Caco-2 (cell line): ENCODE measurements around the gene CELA2B. TPM values are rescaled to one million over a fixed set of nuclear protein-coding genes. Genes with fewer than 3 reads are reported as not detected.
"Not testable (repeated sequence)": the region's sequence is repeated elsewhere in the genome, so short reads cannot be mapped to it uniquely, and the experiment has no call there.

Experiments
- BruUV-seq: library from RNA; stranded (reverse); fragments of 400-500 nt; replicated peaks from 2 replicates; lab custom pipeline; 2021; lab: Mats Ljungman, UMichigan
- CTCF ChIA-PET: fragments of 300-600 bp; sonication (Branson Sonifier 250); formaldehyde crosslinking; loops from one replicate; lab custom pipeline; 2022; ENCODE audit warnings: antibody characterized with exemption; lab: Charles Lee
- POLR2A ChIA-PET: fragments of 300-600 bp; sonication (Branson Sonifier 250); formaldehyde crosslinking; loops from one replicate; lab custom pipeline; 2022; ENCODE audit warnings: antibody characterized with exemption; lab: Charles Lee
- DNase-seq, 2 experiments: peaks; one replicate each; pipeline versions ENCODE4 v3.0.0 to v3.0.0-alpha.2; 2020 to 2022
- H3K27me3 ChIP-seq: replicated peaks from 2 replicates; pipeline ENCODE4 v1.6.0; 2011; ENCODE audit warnings: low read length; ENCODE audit not compliant: control insufficient read depth, insufficient read depth
- H3K36me3 ChIP-seq: 2 replicates; pipeline ENCODE4 v1.5.1; 2011; ENCODE audit warnings: low read length; ENCODE audit not compliant: control insufficient read depth, insufficient read depth
- H3K4me1 ChIP-seq: fragments of 250-450 bp; sonication (Bioruptor Pico); 2 replicates; pipeline ENCODE4 v1.5.1; 2020; ENCODE audit warnings: mild to moderate bottlenecking
- H3K4me3 ChIP-seq: 2 replicates; pipeline ENCODE4 v1.5.1; 2011; ENCODE audit warnings: low read depth, mild to moderate bottlenecking, control low read depth, low read length
- H3K9me3 ChIP-seq: fragments of 250-450 bp; sonication (Bioruptor Pico); 2 replicates; pipeline ENCODE4 v1.5.1; 2020; ENCODE audit warnings: mild to moderate bottlenecking, moderate library complexity
- H3K27ac Mint-ChIP-seq: one replicate; pipeline ENCODE4 v1.8.0; 2022; ENCODE audit warnings: mixed read lengths; ENCODE audit not compliant: unreplicated experiment
- H3K27me3 Mint-ChIP-seq: one replicate; pipeline ENCODE4 v1.8.0; 2022; ENCODE audit warnings: mixed read lengths; ENCODE audit not compliant: insufficient read depth, unreplicated experiment
- H3K36me3 Mint-ChIP-seq: one replicate; pipeline ENCODE4 v1.8.0; 2022; ENCODE audit warnings: mild to moderate bottlenecking, mixed read lengths; ENCODE audit not compliant: insufficient read depth, unreplicated experiment
- H3K4me1 Mint-ChIP-seq: one replicate; pipeline ENCODE4 v1.8.0; 2022; ENCODE audit warnings: low read depth, mixed read lengths; ENCODE audit not compliant: unreplicated experiment
- H3K4me3 Mint-ChIP-seq: one replicate; pipeline ENCODE4 v1.8.0; 2022; ENCODE audit warnings: mild to moderate bottlenecking, moderate library complexity, mixed read lengths; ENCODE audit not compliant: unreplicated experiment
- H3K9me3 Mint-ChIP-seq: one replicate; pipeline ENCODE4 v1.8.0; 2022; ENCODE audit warnings: mixed read lengths; ENCODE audit not compliant: unreplicated experiment
- CTCF ChIP-seq, 2 experiments: fragments of 200-600 bp in 1 of 2; IDR thresholded peaks; 1 replicate in 1 of 2; 2 replicates in 1 of 2; pipeline versions ENCODE4 v1.5.1 to v1.8.0; 2011 to 2022; ENCODE audit warnings: antibody characterized with exemption in 1 of 2, control low read depth in 1 of 2, inconsistent platforms in 1 of 2, low read depth in 1 of 2, low read length in 1 of 2, mild to moderate bottlenecking in 1 of 2, moderate library complexity in 1 of 2; ENCODE audit not compliant: insufficient read depth in 1 of 2, severe bottlenecking in 1 of 2, unreplicated experiment in 1 of 2
- intact Hi-C: fragments of 100-400 bp; cut with micrococcal nuclease; formaldehyde crosslinking; loops from one replicate; pipeline ENCODE4 v1.10.0; 2022; ENCODE audit not compliant: unreplicated experiment
- total RNA-seq: library from RNA; stranded (reverse); gene quantifications from 2 replicates; pipeline ENCODE4 v1.2.3, GENCODE V29; 2022

Gene CELA2B
- total RNA-seq, 1 experiment from 2014 or later: not detected

GRCh38 chr1:15489052-15489736 is 13.3 kb downstream of the CELA2B start:
- ChIA-PET CTCF (no interaction called here), POLR2A (no interaction called here)
- intact Hi-C loops: no loop called here
- Mint-ChIP-seq H3K27ac (no peak overlapping the region), H3K36me3 (peaks cover 6% of the 10 kb centered on the region), H3K4me1 (no peaks in the 10 kb centered on the region), H3K4me3 (no peak overlapping the region), H3K9me3 (no peaks in the 10 kb centered on the region), H3K27me3 (no peaks in the 10 kb centered on the region)
- Histone ChIP-seq H3K4me3 (no peak overlapping the region), H3K4me1 (no peaks in the 10 kb centered on the region), H3K36me3 (no peaks in the 10 kb centered on the region), H3K27me3 (no peaks in the 10 kb centered on the region), H3K9me3 (no peaks in the 10 kb centered on the region)
- BruUV-seq: no TSS peak
- no peak for DNase-seq
- no peak for TF ChIP-seq CTCF (IDR thresholded peaks at IDR 0.05; ENCODE audit: insufficient read depth in 1 of 2, low read depth in 1 of 2, low read length in 1 of 2, severe bottlenecking in 1 of 2, unreplicated experiment in 1 of 2)

GRCh38 chr1:15491010-15491409 is 15.1 kb downstream of the CELA2B start:
- H3K9me3 ChIP-seq, H3K4me3 Mint-ChIP-seq, H3K36me3 ChIP-seq, BruUV-seq, H3K27ac Mint-ChIP-seq, H3K4me1 ChIP-seq, H3K27me3 Mint-ChIP-seq, H3K36me3 Mint-ChIP-seq, H3K4me3 ChIP-seq, DNase-seq, intact Hi-C loops, H3K9me3 Mint-ChIP-seq, H3K4me1 Mint-ChIP-seq, H3K27me3 ChIP-seq, CTCF ChIA-PET: not testable (repeated sequence)
- POLR2A ChIA-PET: interaction anchor here (0.5 kb wide), 1 partner anchor 482 kb away, joined by 12 read pairs; no protein-coding TSS in a partner anchor

GRCh38 chr1:15492596-15492995 is 16.7 kb downstream of the CELA2B start:
- no peak for DNase-seq
- Histone ChIP-seq H3K36me3 (no peaks in the 10 kb centered on the region; the same call in 1 of the 2 replicates), H3K4me3 (no peak overlapping the region), H3K27me3 (no peaks in the 10 kb centered on the region), H3K9me3 (no peaks in the 10 kb centered on the region), H3K4me1 (no peaks in the 10 kb centered on the region)
- Mint-ChIP-seq H3K4me1 (no peaks in the 10 kb centered on the region), H3K4me3 (no peak overlapping the region), H3K27me3 (no peaks in the 10 kb centered on the region), H3K36me3 (peaks cover 6% of the 10 kb centered on the region), H3K27ac (no peak overlapping the region), H3K9me3 (no peaks in the 10 kb centered on the region)
- POLR2A ChIA-PET: no interaction called here
- no TSS peak for BruUV-seq
- CTCF ChIA-PET: no interaction called here
- intact Hi-C loops: no loop called here
- TF ChIP-seq CTCF (IDR thresholded peaks at IDR 0.05; ENCODE audit: insufficient read depth in 1 of 2, low read depth in 1 of 2, low read length in 1 of 2, severe bottlenecking in 1 of 2, unreplicated experiment in 1 of 2): no peak
